HG03025 (cell line): ENCODE data around the gene PNPO.
"Not testable (repeated sequence)": the region's sequence is repeated elsewhere in the genome, so short reads cannot be mapped to it uniquely, and the experiment has no call there.

Experiments used
- ATAC-seq: cut with Tn5 transposase; IDR thresholded peaks from one replicate; pipeline ENCODE4 v1.9.1; 2021; ENCODE audit warnings: mild to moderate bottlenecking, moderate library complexity; ENCODE audit not compliant: unreplicated experiment, low FRiP score

The PNPO gene

GRCh38 chr17:47970725-47971499 is 29.5 kb downstream of the PNPO start, which contains the start of gene CDK5RAP3:
Gene CDK5RAP3, plus strand, starts transcription at chr17:47971113. Its CDS starts 34 bp downstream, at chr17:47971147.
- peak; percentile 93 for ATAC-seq

- ATAC-seq: no peak
These were observed 32.2 kb downstream of the PNPO start for GRCh38 chr17:47973541-47973940.

DNA sequence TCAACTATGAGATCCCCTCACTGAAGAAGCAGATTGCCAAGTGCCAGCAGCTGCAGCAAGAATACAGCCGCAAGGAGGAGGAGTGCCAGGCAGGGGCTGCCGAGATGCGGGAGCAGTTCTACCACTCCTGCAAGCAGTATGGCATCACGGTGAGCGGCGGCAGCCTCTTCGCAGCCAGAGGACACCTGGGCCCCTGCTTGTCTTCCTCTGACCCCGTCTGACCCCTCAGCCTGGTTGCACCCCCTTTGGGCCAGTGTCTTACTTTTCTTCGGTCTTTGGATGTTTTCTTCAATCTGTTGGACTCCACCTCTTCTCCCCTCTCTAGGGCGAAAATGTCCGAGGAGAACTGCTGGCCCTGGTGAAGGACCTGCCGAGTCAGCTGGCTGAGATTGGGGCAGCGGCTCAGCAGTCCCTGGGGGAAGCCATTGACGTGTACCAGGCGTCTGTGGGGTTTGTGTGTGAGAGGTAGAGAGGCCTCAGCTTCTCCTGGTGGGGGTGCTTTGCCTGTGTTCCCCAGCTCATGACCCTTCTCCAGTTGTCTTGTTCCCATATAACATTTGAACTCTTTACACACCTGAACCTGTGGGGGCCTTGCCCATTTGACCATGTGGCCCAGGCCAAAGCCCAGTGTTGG is 33.9 kb downstream of the PNPO start:
- no peak for ATAC-seq

DNA sequence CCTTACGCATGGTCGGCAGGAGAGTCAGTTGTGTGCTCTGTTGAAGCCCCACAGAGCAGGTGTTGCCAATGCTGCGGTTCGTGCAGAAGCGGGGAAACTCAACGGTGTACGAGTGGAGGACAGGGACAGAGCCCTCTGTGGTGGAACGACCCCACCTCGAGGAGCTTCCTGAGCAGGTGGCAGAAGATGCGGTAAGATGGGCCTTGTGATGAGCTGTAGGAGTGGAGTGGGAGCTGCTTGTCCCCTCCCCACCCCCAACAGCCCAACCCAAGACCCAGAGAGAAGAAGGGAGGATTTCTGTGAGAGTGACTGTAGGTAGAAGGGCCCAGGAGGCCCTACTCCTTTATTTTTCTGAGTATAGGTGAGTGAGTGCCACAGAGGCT is 34.4 kb downstream of the PNPO start:
- no peak for ATAC-seq

- ATAC-seq: no peak
These were observed 37.0 kb downstream of the PNPO start for GRCh38 chr17:47978324-47978723.

GRCh38 chr17:47980541-47980940 is 39.2 kb downstream of the PNPO start:
- ATAC-seq: no peak

DNA sequence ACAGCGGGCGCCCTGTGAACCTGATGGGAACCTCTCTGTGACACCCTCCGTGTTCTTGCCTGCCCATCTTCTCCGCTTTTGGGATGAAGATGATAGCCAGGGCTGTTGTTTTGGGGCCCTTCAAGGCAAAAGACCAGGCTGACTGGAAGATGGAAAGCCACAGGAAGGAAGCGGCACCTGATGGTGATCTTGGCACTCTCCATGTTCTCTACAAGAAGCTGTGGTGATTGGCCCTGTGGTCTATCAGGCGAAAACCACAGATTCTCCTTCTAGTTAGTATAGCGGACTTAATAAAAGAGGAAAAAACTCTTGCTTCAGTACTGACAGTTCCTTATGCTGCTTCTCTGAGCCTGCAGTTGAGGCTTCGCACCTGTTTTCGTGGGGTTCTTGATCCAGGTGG is 40.1 kb downstream of the PNPO start:
- ATAC-seq: no peak

- no peak for ATAC-seq
These were observed 40.8 kb downstream of the PNPO start for GRCh38 chr17:47982091-47982617.

DNA sequence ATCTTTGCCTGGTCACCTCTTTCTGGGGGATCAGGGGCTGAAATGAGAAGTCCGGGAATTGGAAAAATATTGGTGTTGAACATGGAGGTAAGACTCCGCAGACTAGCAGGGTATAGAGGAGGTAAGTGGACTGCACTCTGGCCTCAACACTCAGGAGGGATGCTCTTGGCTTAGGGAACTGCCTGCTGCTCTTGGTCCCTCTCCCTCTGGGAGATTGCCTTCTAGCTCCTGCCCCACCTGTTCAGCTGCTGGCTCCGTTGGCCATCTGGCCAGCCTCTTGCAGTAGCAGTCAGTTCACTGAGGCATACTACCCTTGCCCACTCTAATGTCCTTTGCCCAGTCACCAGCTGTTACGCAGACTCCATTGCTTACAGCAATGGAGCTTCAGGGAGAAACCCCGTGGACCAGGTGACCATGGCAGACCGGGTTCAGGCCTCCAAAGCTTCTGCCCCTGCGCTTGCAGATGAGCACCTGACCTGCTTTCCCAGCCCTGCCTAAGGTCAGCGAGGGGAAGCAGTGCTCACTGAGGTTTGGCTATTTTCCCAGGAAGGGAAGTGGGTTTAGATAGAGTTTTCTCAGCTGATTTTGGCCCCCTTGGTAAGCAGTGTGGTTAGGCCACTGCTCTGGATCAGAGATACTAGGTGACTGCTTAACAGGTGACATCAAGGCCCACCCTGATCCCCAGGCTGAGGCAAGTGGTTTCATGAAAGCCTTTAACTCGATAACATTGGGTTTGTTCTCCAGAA is 41.4 kb downstream of the PNPO start:
- ATAC-seq: no peak

- ATAC-seq: no peak
These were observed 42.3 kb downstream of the PNPO start for GRCh38 chr17:47983492-47984223.

DNA sequence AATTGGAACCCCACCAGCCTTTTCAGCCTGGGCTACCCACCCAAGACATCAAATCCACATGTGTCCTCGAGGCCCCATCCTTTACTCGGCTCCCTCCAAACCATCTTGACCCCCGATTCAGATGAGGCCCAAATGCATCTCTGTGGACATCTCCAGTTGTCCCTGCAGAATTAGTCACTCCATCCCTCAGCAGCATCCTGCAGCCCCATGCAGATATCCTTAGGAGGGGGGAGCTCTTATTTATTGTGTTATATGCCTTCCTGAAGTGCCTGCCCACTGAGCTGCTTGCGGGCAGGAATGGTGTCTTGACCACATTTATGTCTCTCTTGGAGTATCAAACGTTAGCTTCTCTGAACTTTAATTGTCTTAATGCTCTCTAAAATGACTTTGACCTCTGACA is 45.1 kb downstream of the PNPO start:
- no peak for ATAC-seq

DNA sequence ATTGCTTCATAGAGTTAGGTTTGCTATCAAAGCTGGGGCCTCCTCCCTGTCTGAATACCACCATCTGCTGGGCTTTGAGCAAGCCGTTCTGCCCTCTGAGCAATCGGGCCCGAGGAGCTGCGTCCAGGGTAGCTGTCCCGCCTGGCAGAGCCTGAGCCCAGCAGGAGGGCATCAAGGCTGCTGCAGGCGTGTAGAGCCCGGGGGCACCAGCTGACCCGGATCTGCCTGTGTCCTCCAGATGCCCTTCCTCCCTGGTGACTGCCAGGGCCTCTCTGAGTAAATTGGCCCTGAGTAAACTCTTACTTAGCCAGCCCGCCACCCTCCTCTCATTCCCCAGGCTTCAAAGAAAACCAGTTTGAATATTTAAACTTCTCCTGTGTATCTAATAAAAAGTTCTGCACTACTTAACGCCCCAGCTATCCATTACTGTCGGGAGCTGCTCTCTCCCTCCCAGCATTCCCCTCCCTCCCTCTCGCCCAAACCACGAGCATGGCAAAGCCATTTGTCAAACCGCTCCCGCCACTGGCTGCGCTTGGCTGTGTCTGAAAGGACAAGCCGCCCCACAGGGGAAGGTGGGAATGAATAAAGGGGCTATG is 46.0 kb downstream of the PNPO start:
- no peak for ATAC-seq

DNA sequence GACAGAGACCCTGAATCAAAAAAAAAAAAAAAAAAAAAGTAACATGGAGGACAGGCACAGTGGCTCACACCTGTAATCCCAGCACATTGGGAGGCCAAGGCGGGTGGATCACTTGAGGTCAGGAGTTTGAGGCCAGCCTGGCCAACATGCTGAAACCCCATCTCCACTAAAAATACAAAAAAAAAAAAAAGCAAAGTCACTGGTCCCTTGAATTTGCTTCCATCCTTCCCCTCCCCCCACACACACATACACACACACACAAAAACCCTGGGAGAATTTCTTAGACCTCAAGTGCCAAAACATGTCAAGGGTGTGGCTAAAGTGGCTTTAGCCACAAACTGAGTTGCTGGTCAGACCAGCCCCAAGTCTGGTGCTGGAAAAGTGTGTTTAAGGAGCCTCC is 47.1 kb downstream of the PNPO start:
- not testable (repeated sequence) for ATAC-seq

DNA sequence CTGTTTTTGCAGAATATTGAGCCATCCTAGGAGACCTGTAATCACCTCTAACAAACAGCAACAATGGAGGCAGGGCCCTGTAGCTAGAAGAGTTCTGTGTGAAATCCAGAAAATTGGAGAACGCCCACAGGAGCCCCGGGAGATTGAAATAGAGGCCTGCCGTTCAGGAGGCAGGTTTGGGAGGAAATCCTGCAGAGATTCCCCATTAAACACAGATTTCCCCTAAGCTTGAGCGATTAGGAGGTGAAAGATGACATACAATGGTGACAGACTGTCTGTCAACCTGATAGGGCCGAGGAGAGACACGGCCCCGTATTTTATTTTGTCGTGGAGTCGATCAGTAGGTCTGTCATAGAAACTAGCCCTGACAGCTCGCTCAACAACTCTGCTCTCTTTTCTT is 47.8 kb downstream of the PNPO start:
- ATAC-seq: no peak

- no peak for ATAC-seq
These were observed 48.3 kb downstream of the PNPO start for GRCh38 chr17:47989700-47990099.

DNA sequence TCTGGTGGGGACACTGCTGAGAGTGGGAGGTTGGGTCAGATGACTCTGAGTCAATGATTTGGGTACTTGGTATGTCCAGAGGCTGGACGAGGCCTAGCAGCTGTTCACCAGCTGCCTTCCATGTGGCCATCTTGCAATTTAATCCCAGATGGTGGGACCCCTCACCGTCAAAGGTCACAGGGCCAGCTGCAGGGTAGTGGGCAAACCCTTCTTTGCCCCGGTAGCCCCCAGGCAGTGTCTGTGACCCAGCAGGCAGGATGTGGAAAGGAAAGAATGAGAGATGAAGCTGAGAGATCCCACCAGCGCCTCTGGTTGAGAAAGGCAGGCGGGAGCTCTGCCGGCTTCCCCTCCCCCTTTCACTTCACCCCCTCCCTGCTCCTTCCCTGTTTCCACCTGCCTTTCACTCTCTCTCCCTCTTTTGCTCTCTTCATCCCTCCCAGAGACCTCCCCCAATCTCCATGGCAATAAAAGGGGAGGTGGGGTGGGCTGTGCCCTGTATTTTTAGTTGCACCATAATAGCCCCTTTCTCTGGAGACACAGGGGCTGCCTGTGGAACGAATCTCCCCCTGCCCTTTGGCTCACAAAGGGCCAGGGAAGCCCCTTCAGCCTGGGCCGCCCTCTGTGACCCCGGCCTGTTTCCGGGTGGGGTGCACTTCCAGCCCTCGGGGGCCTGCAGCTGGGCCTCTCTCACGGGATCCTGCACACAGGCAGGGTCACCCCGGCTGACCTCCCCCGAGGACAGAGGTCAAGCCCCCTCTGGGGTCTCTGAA is 49.8 kb downstream of the PNPO start:
- ATAC-seq: no peak

DNA sequence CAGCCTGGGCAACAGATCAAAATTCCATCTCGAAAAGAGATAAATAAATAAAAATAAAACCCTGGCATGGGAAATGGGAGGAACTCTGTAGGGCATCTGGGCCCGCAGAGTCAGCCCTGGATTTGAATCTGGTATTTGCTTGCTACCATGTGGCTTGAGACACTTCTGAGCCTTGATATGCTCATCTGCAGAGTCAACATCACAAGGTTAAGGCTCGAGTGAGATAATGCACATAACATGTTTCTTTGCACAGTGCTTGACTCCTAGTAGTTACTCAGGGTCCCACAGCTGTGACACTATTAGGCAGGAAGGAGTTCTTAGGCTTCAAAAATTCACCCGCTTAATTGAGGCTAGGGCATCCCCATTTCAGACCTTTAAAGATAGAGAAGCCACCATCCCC is 50.8 kb downstream of the PNPO start:
- ATAC-seq: no peak

- no peak for ATAC-seq
These were observed 51.7 kb downstream of the PNPO start for GRCh38 chr17:47993031-47993564.

GRCh38 chr17:47993964-47994363 is 52.6 kb downstream of the PNPO start:
- no peak for ATAC-seq
